Mesendoderm (in vitro differentiated cells): ENCODE data around the gene SSBP2.
"Not testable (repeated sequence)": the region's sequence is repeated elsewhere in the genome, so short reads cannot be mapped to it uniquely, and the experiment has no call there.

Experiments
- DNase-seq: peaks from one replicate; pipeline ENCODE4 v3.0.0; 2013
- H2AK5ac ChIP-seq: 2 replicates; pipeline ENCODE4 v1.6.1; 2013; ENCODE audit warnings: low read length, inconsistent platforms
- H2BK120ac ChIP-seq: 2 replicates; pipeline ENCODE4 v1.6.1; 2013; ENCODE audit warnings: low read depth, mild to moderate bottlenecking, low read length, moderate library complexity, mixed read lengths
- H2BK15ac ChIP-seq: replicated peaks from 2 replicates; pipeline ENCODE4 v1.6.1; 2013; ENCODE audit warnings: low read depth, mild to moderate bottlenecking, moderate library complexity
- H2BK5ac ChIP-seq: 2 replicates; pipeline ENCODE4 v1.6.1; 2013; ENCODE audit warnings: low read length, inconsistent platforms
- H3K18ac ChIP-seq: 2 replicates; pipeline ENCODE4 v1.6.1; 2013; ENCODE audit warnings: mild to moderate bottlenecking, low read length, mixed read lengths
- H3K23ac ChIP-seq: one replicate; pipeline ENCODE4 v1.6.1; 2013; ENCODE audit warnings: low read length
- H3K27ac ChIP-seq: 2 replicates; pipeline ENCODE4 v1.5.1; 2013; ENCODE audit warnings: low read depth, mild to moderate bottlenecking, inconsistent platforms, low read length, moderate library complexity
- H3K27me3 ChIP-seq: 2 replicates; pipeline ENCODE4 v1.6.1; 2013; ENCODE audit warnings: low read length, control low read depth, mild to moderate bottlenecking, inconsistent platforms; ENCODE audit not compliant: insufficient read depth, poor library complexity
- H3K36me3 ChIP-seq: 2 replicates; pipeline ENCODE4 v1.6.1; 2013; ENCODE audit warnings: low read length, inconsistent platforms; ENCODE audit not compliant: control insufficient read depth, insufficient read depth
- H3K4ac ChIP-seq: one replicate; pipeline ENCODE4 v1.6.1; 2013; ENCODE audit warnings: low read depth, mild to moderate bottlenecking, low read length, moderate library complexity
- H3K4me1 ChIP-seq: 2 replicates; pipeline ENCODE4 v1.6.1; 2013; ENCODE audit warnings: low read depth, low read length, inconsistent platforms; ENCODE audit not compliant: control insufficient read depth
- H3K4me2 ChIP-seq: 2 replicates; pipeline ENCODE4 v1.6.1; 2013; ENCODE audit warnings: low read length
- H3K4me3 ChIP-seq: 2 replicates; pipeline ENCODE4 v1.5.1; 2013; ENCODE audit warnings: mild to moderate bottlenecking, low read length
- H3K56ac ChIP-seq: one replicate; pipeline ENCODE4 v1.6.1; 2013; ENCODE audit warnings: low read length
- H3K79me1 ChIP-seq: 2 replicates; pipeline ENCODE4 v1.6.1; 2013; ENCODE audit warnings: low read length, inconsistent platforms
- H3K79me2 ChIP-seq: 2 replicates; pipeline ENCODE4 v1.6.1; 2013; ENCODE audit warnings: mild to moderate bottlenecking, low read length; ENCODE audit not compliant: control insufficient read depth, insufficient read depth
- H3K9ac ChIP-seq: 2 replicates; pipeline ENCODE4 v1.6.1; 2013; ENCODE audit warnings: low read length, inconsistent platforms
- H4K5ac ChIP-seq: one replicate; pipeline ENCODE4 v1.6.1; 2013; ENCODE audit warnings: low read length
- H4K8ac ChIP-seq: one replicate; pipeline ENCODE4 v1.6.1; 2013; ENCODE audit warnings: low read depth, mild to moderate bottlenecking, control low read depth, low read length, moderate library complexity
- WGBS: extraction: QIAGEN DNeasy Blood & Tissue Kit; methylation state at CpG from one replicate; pipeline ENCODE4 v1.1.7; 2013; ENCODE audit warnings: low lambda C conversion rate, missing lambda C conversion rate; ENCODE audit not compliant: insufficient coverage; ENCODE audit errors: extremely low coverage; 5-methylcytosine and 5-hydroxymethylcytosine counted together

SSBP2 gene

DNA sequence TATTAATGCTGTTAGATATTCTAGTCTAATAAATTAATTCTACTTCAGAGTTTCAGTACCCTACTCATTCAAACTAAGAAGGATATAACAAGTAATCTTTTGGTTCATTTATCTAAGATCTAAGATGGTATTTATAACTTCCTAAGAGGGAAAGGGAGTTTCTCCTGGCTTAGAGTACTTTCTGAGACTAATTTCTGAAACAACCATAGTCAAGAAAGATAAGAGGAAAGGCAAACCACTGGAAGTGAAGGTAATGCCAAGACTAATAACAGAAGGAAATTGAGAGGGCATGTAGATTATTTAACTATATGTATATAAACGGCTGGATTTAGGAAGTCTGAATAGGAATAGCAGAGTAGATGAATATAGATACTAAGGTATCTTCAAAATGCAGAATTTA is 244.5 kb downstream of the SSBP2 start:
- Histone ChIP-seq H3K4me3 (no peak overlapping the region), H4K8ac (no peak overlapping the region), H3K4me2 (no peak overlapping the region), H3K79me2 (no peaks in the 10 kb centered on the region), H3K27me3 (no peaks in the 10 kb centered on the region), H2BK5ac (no peak overlapping the region), H3K23ac (no peak overlapping the region), H3K56ac (no peak overlapping the region), H2BK120ac (no peak overlapping the region), H3K4ac (no peak overlapping the region), H3K79me1 (no peaks in the 10 kb centered on the region), H3K18ac (no peak overlapping the region), H3K36me3 (no peaks in the 10 kb centered on the region), H3K4me1 (no peaks in the 10 kb centered on the region), H3K27ac (no peak overlapping the region), H4K5ac (no peak overlapping the region), H3K9ac (no peak overlapping the region), H2AK5ac (no peak overlapping the region), H2BK15ac (no peak overlapping the region)
- no peak for DNase-seq
- no CpG with 5 or more reads among the region's 1 CpG for WGBS

GRCh38 chr5:81505672-81506071 is 245.2 kb downstream of the SSBP2 start:
- Histone ChIP-seq H3K36me3 (no peaks in the 10 kb centered on the region), H3K9ac (no peak overlapping the region), H2AK5ac (no peak overlapping the region), H4K5ac (no peak overlapping the region), H4K8ac (no peak overlapping the region), H3K4me2 (no peak overlapping the region), H3K56ac (no peak overlapping the region), H3K18ac (no peak overlapping the region), H3K4ac (no peak overlapping the region), H3K4me3 (no peak overlapping the region), H3K27me3 (no peaks in the 10 kb centered on the region), H2BK15ac (no peak overlapping the region), H2BK120ac (no peak overlapping the region), H3K4me1 (no peaks in the 10 kb centered on the region), H2BK5ac (no peak overlapping the region), H3K23ac (no peak overlapping the region), H3K79me2 (no peaks in the 10 kb centered on the region), H3K27ac (no peak overlapping the region), H3K79me1 (no peaks in the 10 kb centered on the region)
- no peak for DNase-seq
- WGBS = no CpG with 5 or more reads among the region's 1 CpG

GRCh38 chr5:81503602-81504001 is 247.3 kb downstream of the SSBP2 start:
- H3K79me2 ChIP-seq, H3K23ac ChIP-seq, H3K4me1 ChIP-seq, H3K4me3 ChIP-seq, H4K5ac ChIP-seq, H3K27ac ChIP-seq, H3K4me2 ChIP-seq, DNase-seq, H2AK5ac ChIP-seq, H4K8ac ChIP-seq, H3K36me3 ChIP-seq, H3K79me1 ChIP-seq, H3K9ac ChIP-seq, H3K4ac ChIP-seq, H2BK15ac ChIP-seq, H3K18ac ChIP-seq, H2BK5ac ChIP-seq, H3K56ac ChIP-seq, H2BK120ac ChIP-seq, H3K27me3 ChIP-seq: not testable (repeated sequence)

- no CpG with 5 or more reads among the region's 3 CpGs for WGBS
These were observed 255.6 kb downstream of the SSBP2 start for GRCh38 chr5:81495286-81495685.

DNA sequence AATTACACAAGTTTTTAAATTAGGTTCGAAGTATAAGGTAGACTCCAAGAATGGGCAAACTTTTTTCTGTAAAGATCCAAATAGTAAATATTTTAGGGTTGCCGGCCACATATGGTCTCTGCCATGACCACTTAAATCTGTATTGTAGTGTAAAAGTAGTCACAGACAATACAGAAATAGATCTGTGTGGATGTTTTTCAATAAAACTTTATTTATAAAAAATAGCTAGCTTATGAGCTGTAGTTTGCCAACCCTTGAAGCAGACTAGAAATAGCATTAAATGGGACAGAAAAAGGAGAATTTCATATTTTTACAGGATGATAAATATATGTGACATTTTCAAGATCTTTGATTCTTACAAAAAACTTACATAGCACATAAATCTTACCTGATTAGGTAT is 262.0 kb downstream of the SSBP2 start:
- Histone ChIP-seq H2BK120ac (no peak overlapping the region), H3K23ac (no peak overlapping the region)
- no CpG with 5 or more reads among the region's 2 CpGs for WGBS

More at GRCh38 chr5:81495286-81495685, 255.6 kb downstream of the SSBP2 start:
- H3K4me2 ChIP-seq = no peak overlapping the region
- H3K4ac ChIP-seq = no peak overlapping the region
- H4K8ac ChIP-seq = no peak overlapping the region
- H4K5ac ChIP-seq = no peak overlapping the region
- no peak for DNase-seq
- H3K23ac ChIP-seq = no peak overlapping the region
- H2AK5ac ChIP-seq = no peak overlapping the region
- no peak overlapping the region for H3K9ac ChIP-seq
- H3K18ac ChIP-seq = no peak overlapping the region
- H3K4me3 ChIP-seq = no peak overlapping the region
- H3K27me3 ChIP-seq = no peaks in the 10 kb centered on the region
- no peaks in the 10 kb centered on the region for H3K79me2 ChIP-seq
- H2BK5ac ChIP-seq = no peak overlapping the region
- no peaks in the 10 kb centered on the region for H3K79me1 ChIP-seq
- no peak overlapping the region for H3K56ac ChIP-seq
- no peak overlapping the region for H3K27ac ChIP-seq
- H2BK15ac ChIP-seq = no peak overlapping the region
- no peaks in the 10 kb centered on the region for H3K36me3 ChIP-seq
- H3K4me1 ChIP-seq = no peaks in the 10 kb centered on the region
- H2BK120ac ChIP-seq = no peak overlapping the region

GRCh38 chr5:81486711-81487110 is 264.2 kb downstream of the SSBP2 start:
- WGBS = no CpG with 5 or more reads among the region's 3 CpGs
- peak; percentile 19 for DNase-seq
- H3K4me2 ChIP-seq = no peak overlapping the region
- no peak overlapping the region for H3K9ac ChIP-seq
- H4K5ac ChIP-seq = no peak overlapping the region
- H2AK5ac ChIP-seq = no peak overlapping the region
- no peak overlapping the region for H3K4me3 ChIP-seq
- no peaks in the 10 kb centered on the region for H3K79me1 ChIP-seq
- no peak overlapping the region for H3K4ac ChIP-seq
- no peaks in the 10 kb centered on the region for H3K36me3 ChIP-seq
- no peaks in the 10 kb centered on the region for H3K79me2 ChIP-seq
- H3K56ac ChIP-seq = no peak overlapping the region
- no peak overlapping the region for H3K27ac ChIP-seq
- H3K27me3 ChIP-seq = no peaks in the 10 kb centered on the region
- no peak overlapping the region for H4K8ac ChIP-seq
- no peak overlapping the region for H3K18ac ChIP-seq
- no peaks in the 10 kb centered on the region for H3K4me1 ChIP-seq
- no peak overlapping the region for H2BK5ac ChIP-seq
- H2BK120ac ChIP-seq = no peak overlapping the region
- no peak overlapping the region for H2BK15ac ChIP-seq
- no peak overlapping the region for H3K23ac ChIP-seq

More for the DNA sequence above, 262.0 kb downstream of the SSBP2 start:
- Histone ChIP-seq H4K5ac (no peak overlapping the region), H3K4me3 (no peak overlapping the region), H4K8ac (no peak overlapping the region), H3K4me1 (no peaks in the 10 kb centered on the region), H3K9ac (no peak overlapping the region), H2BK5ac (no peak overlapping the region), H2BK15ac (no peak overlapping the region), H3K27ac (no peak overlapping the region), H3K18ac (no peak overlapping the region), H3K79me2 (no peaks in the 10 kb centered on the region), H3K36me3 (no peaks in the 10 kb centered on the region), H3K4ac (no peak overlapping the region), H3K56ac (no peak overlapping the region), H3K79me1 (no peaks in the 10 kb centered on the region), H3K27me3 (no peaks in the 10 kb centered on the region), H3K4me2 (no peak overlapping the region), H2AK5ac (no peak overlapping the region)
- DNase-seq = no peak
